GM12878 (cell line): Measurements from ENCODE around the gene MAN2B2. TPM values are rescaled to one million over a fixed set of nuclear protein-coding genes. Genes with fewer than 3 reads are reported as not detected.

Experiments
- KDM1A ChIP-seq: fragments of 200-600 bp; sonication (generic); IDR thresholded peaks from 2 replicates; pipeline ENCODE4 v1.6.1; 2016; ENCODE audit warnings: borderline replicate concordance
- MEF2A ChIP-seq: IDR thresholded peaks from 2 replicates; pipeline ENCODE4 v1.6.1; 2011; ENCODE audit warnings: low read depth, mild to moderate bottlenecking, low read length, moderate library complexity; ENCODE audit not compliant: insufficient read depth
- NFYA ChIP-seq: IDR thresholded peaks from 2 replicates; pipeline ENCODE4 v1.6.1; 2011; ENCODE audit warnings: low read depth, mild to moderate bottlenecking, low read length, improper control_type of control experiment, borderline replicate concordance
- SUPT20H ChIP-seq: IDR thresholded peaks from 2 replicates; pipeline ENCODE4 v1.6.1; 2011; ENCODE audit warnings: low read depth, mild to moderate bottlenecking, low read length, moderate library complexity, borderline replicate concordance; ENCODE audit not compliant: control insufficient read depth
- TCF3 ChIP-seq: IDR thresholded peaks from 2 replicates; pipeline ENCODE4 v1.6.1; 2012; ENCODE audit warnings: low read depth, mild to moderate bottlenecking, low read length, borderline replicate concordance; ENCODE audit not compliant: insufficient read depth
- polyA plus RNA-seq, 11 experiments: library from polyadenylated mRNA; depleted of rRNA in 4 of 11; unstranded in 6 of 11; stranded (reverse) in 5 of 11; fragments of >200 nt; fragmentation: Nextera tagmentation in 4 of 11; fragmentation: Illumina TruSeq in 1 of 11; extraction: Ambion mirVana in 4 of 11; extraction: Trizol in 1 of 11; gene quantifications; 1 replicate in 1 of 11; 2 replicates in 10 of 11; pipeline versions ENCODE4 v1.2.1 to v1.2.3, GENCODE V29; 2011 to 2016; ENCODE audit warnings: inconsistent platforms in 2 of 11, missing spikeins in 2 of 11, low read depth in 1 of 11
- total RNA-seq, 4 experiments: library from RNA; depleted of rRNA in 3 of 4; stranded (reverse); fragments of >200 nt in 3 of 4; fragmentation: Illumina TruSeq in 1 of 4; extraction: Trizol in 1 of 4; gene quantifications; 2 replicates each; pipeline versions ENCODE4 v1.2.1 to v1.2.3, GENCODE V29; 2013 to 2021
- TF ChIP-seq, protein P1 (sequence below): IDR thresholded peaks from 2 replicates; pipeline ENCODE4 v1.6.1; 2012; ENCODE audit warnings: low read length, inconsistent platforms
- TF ChIP-seq, protein P2 (sequence below): fragments of 450-650 bp; formaldehyde crosslinking; IDR thresholded peaks from 2 replicates; pipeline ENCODE4 v1.5.0; 2022; ENCODE audit warnings: mild to moderate bottlenecking, missing genetic modification characterization
- TF ChIP-seq, protein P3 (sequence below): fragments of 450-650 bp; IDR thresholded peaks from 2 replicates; pipeline ENCODE4 v1.6.1; 2018; ENCODE audit warnings: mild to moderate bottlenecking, low read depth, moderate library complexity; ENCODE audit not compliant: partially characterized antibody

The MAN2B2 gene
- total and polyA plus RNA-seq, 10 of the 15 experiments (the other 5 are each of a cell fraction or from before 2014, with no cell fraction given), result 0.47 to 14.5 (median 7.0) TPM

DNA sequence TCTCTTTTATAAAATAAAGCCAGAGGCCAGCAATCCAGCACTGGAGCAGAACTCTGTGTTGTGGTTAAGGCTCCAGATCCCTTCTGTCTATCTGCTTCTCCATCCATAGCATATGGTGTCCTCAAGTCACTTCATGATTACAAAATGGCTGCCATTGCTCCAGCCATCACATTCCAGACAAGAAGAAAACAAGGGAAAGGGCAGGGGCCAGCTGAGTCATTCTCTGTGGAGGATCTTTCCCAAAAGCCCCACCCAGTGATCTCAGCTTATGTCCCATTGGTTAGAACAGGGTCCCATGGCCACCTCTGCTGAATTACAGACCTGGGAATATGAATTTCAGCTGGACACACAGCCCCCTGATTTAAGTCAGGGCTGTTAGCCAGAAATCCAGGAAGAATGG is 34.1 kb upstream of the MAN2B2 start (continued):
- TF ChIP-seq, protein P1, sequence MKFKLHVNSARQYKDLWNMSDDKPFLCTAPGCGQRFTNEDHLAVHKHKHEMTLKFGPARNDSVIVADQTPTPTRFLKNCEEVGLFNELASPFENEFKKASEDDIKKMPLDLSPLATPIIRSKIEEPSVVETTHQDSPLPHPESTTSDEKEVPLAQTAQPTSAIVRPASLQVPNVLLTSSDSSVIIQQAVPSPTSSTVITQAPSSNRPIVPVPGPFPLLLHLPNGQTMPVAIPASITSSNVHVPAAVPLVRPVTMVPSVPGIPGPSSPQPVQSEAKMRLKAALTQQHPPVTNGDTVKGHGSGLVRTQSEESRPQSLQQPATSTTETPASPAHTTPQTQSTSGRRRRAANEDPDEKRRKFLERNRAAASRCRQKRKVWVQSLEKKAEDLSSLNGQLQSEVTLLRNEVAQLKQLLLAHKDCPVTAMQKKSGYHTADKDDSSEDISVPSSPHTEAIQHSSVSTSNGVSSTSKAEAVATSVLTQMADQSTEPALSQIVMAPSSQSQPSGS, result no peak
- TF ChIP-seq TCF3 (no peak), MEF2A (no peak), KDM1A (no peak), SUPT20H (no peak), NFYA (no peak)
- TF ChIP-seq, protein P2, sequence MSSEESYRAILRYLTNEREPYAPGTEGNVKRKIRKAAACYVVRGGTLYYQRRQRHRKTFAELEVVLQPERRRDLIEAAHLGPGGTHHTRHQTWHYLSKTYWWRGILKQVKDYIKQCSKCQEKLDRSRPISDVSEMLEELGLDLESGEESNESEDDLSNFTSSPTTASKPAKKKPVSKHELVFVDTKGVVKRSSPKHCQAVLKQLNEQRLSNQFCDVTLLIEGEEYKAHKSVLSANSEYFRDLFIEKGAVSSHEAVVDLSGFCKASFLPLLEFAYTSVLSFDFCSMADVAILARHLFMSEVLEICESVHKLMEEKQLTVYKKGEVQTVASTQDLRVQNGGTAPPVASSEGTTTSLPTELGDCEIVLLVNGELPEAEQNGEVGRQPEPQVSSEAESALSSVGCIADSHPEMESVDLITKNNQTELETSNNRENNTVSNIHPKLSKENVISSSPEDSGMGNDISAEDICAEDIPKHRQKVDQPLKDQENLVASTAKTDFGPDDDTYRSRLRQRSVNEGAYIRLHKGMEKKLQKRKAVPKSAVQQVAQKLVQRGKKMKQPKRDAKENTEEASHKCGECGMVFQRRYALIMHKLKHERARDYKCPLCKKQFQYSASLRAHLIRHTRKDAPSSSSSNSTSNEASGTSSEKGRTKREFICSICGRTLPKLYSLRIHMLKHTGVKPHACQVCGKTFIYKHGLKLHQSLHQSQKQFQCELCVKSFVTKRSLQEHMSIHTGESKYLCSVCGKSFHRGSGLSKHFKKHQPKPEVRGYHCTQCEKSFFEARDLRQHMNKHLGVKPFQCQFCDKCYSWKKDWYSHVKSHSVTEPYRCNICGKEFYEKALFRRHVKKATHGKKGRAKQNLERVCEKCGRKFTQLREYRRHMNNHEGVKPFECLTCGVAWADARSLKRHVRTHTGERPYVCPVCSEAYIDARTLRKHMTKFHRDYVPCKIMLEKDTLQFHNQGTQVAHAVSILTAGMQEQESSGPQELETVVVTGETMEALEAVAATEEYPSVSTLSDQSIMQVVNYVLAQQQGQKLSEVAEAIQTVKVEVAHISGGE (CRISPR knock-in tag), result no peak
- TF ChIP-seq, protein P3, sequence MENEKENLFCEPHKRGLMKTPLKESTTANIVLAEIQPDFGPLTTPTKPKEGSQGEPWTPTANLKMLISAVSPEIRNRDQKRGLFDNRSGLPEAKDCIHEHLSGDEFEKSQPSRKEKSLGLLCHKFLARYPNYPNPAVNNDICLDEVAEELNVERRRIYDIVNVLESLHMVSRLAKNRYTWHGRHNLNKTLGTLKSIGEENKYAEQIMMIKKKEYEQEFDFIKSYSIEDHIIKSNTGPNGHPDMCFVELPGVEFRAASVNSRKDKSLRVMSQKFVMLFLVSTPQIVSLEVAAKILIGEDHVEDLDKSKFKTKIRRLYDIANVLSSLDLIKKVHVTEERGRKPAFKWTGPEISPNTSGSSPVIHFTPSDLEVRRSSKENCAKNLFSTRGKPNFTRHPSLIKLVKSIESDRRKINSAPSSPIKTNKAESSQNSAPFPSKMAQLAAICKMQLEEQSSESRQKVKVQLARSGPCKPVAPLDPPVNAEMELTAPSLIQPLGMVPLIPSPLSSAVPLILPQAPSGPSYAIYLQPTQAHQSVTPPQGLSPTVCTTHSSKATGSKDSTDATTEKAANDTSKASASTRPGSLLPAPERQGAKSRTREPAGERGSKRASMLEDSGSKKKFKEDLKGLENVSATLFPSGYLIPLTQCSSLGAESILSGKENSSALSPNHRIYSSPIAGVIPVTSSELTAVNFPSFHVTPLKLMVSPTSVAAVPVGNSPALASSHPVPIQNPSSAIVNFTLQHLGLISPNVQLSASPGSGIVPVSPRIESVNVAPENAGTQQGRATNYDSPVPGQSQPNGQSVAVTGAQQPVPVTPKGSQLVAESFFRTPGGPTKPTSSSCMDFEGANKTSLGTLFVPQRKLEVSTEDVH, result no peak
- TF ChIP-seq, all 136 proteins: peak for 0
